Endothelial cell (in vitro differentiated cells): Measurements from ENCODE around the gene GCLM. TPM values are rescaled to one million over a fixed set of nuclear protein-coding genes. Genes with fewer than 3 reads are reported as not detected.
"Not testable (repeated sequence)": the region's sequence is repeated elsewhere in the genome, so short reads cannot be mapped to it uniquely, and the experiment has no call there.

Experiments
- DNase-seq: peaks from one replicate; pipeline ENCODE4 v3.0.0; 2021; ENCODE audit warnings: low spot score
- H3K27ac Mint-ChIP-seq: one replicate; pipeline ENCODE4 v1.8.0; 2021; ENCODE audit warnings: mixed read lengths, inconsistent platforms; ENCODE audit not compliant: unreplicated experiment
- H3K27me3 Mint-ChIP-seq: one replicate; pipeline ENCODE4 v1.8.0; 2021; ENCODE audit warnings: mild to moderate bottlenecking, moderate library complexity, mixed read lengths, inconsistent platforms; ENCODE audit not compliant: unreplicated experiment
- H3K36me3 Mint-ChIP-seq: one replicate; pipeline ENCODE4 v1.8.0; 2021; ENCODE audit warnings: mild to moderate bottlenecking, low read depth, mixed read lengths, inconsistent platforms; ENCODE audit not compliant: unreplicated experiment
- H3K4me1 Mint-ChIP-seq: one replicate; pipeline ENCODE4 v1.8.0; 2021; ENCODE audit warnings: mild to moderate bottlenecking, mixed read lengths, inconsistent platforms; ENCODE audit not compliant: unreplicated experiment
- H3K4me3 Mint-ChIP-seq: one replicate; pipeline ENCODE4 v1.8.0; 2021; ENCODE audit warnings: mild to moderate bottlenecking, mixed read lengths, inconsistent platforms; ENCODE audit not compliant: unreplicated experiment
- H3K9me3 Mint-ChIP-seq: one replicate; pipeline ENCODE4 v1.8.0; 2021; ENCODE audit warnings: mixed read lengths, inconsistent platforms; ENCODE audit not compliant: unreplicated experiment
- CTCF ChIP-seq: fragments of 200-600 bp; sonication (generic); IDR thresholded peaks from one replicate; pipeline ENCODE4 v1.5.0; 2021; ENCODE audit warnings: antibody characterized with exemption; ENCODE audit not compliant: unreplicated experiment
- total RNA-seq: library from RNA; stranded (reverse); fragmentation: NEBNext Ultra II Directional; extraction: Animal tissue kit (Norgen Biotek cat#: 25700); gene quantifications from one replicate; pipeline ENCODE4 v1.2.1, GENCODE V29; 2021; ENCODE audit not compliant: unreplicated experiment

Gene GCLM
- total RNA-seq, 1 donor from 2014 or later: 17.1 TPM

GRCh38 chr1:93938461-93939145, 29.4 kb upstream of the GCLM start:
- H3K27me3 Mint-ChIP-seq: no peaks in the 10 kb centered on the region
- no peak overlapping the region for H3K27ac Mint-ChIP-seq
- no peaks in the 10 kb centered on the region for H3K4me1 Mint-ChIP-seq
- no peak for TF ChIP-seq CTCF
- H3K9me3 Mint-ChIP-seq: no peaks in the 10 kb centered on the region
- no peak for DNase-seq
- H3K4me3 Mint-ChIP-seq: no peak overlapping the region
- H3K36me3 Mint-ChIP-seq: peaks cover 4% of the 10 kb centered on the region

- DNase-seq: no peak
- Mint-ChIP-seq H3K4me3 (no peak overlapping the region), H3K27me3 (peaks cover under 1% of the 10 kb centered on the region), H3K9me3 (no peaks in the 10 kb centered on the region), H3K36me3 (peaks cover 4% of the 10 kb centered on the region), H3K4me1 (no peaks in the 10 kb centered on the region), H3K27ac (no peak overlapping the region)
- no peak for TF ChIP-seq CTCF
Measured at GRCh38 chr1:93937997-93938396, 28.8 kb upstream of the GCLM start.

- H3K27ac Mint-ChIP-seq: no peak overlapping the region
- no peak for DNase-seq
- TF ChIP-seq CTCF: no peak
- no peaks in the 10 kb centered on the region for H3K9me3 Mint-ChIP-seq
- H3K27me3 Mint-ChIP-seq: no peaks in the 10 kb centered on the region
- H3K36me3 Mint-ChIP-seq: no peaks in the 10 kb centered on the region
- no peak overlapping the region for H3K4me3 Mint-ChIP-seq
- no peaks in the 10 kb centered on the region for H3K4me1 Mint-ChIP-seq
Measured at GRCh38 chr1:93925206-93925605, 16.0 kb upstream of the GCLM start.

GRCh38 chr1:93919780-93920179, 10.6 kb upstream of the GCLM start:
- no peak for TF ChIP-seq CTCF
- no peak overlapping the region for H3K27ac Mint-ChIP-seq
- H3K36me3 Mint-ChIP-seq: no peaks in the 10 kb centered on the region
- H3K4me1 Mint-ChIP-seq: no peaks in the 10 kb centered on the region
- no peaks in the 10 kb centered on the region for H3K27me3 Mint-ChIP-seq
- no peaks in the 10 kb centered on the region for H3K9me3 Mint-ChIP-seq
- no peak for DNase-seq
- no peak overlapping the region for H3K4me3 Mint-ChIP-seq

GRCh38 chr1:93917302-93917701, 8.1 kb upstream of the GCLM start:
- DNase-seq: no peak
- no peaks in the 10 kb centered on the region for H3K4me1 Mint-ChIP-seq
- no peak overlapping the region for H3K4me3 Mint-ChIP-seq
- peaks cover 1% of the 10 kb centered on the region for H3K9me3 Mint-ChIP-seq
- no peak overlapping the region for H3K27ac Mint-ChIP-seq
- H3K27me3 Mint-ChIP-seq: no peaks in the 10 kb centered on the region
- H3K36me3 Mint-ChIP-seq: no peaks in the 10 kb centered on the region
- TF ChIP-seq CTCF: no peak

DNA sequence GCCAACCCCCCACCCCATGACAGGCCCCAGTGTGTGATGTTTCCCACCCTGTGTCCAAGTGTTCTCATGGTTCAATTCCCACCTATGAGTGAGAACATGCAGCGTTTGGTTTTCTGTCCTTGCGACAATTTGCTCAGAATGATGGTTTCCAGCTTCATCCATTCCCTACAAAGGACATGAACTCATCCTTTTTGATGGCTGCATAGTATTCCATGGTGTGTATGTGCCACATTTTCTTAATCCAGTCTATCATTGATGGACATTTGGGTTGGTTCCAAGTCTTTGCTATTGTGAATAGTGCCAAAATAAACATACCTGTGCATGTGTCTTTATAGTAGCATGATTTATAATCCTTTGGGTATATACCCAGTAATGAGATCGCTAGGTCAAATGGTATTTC, 1.6 kb upstream of the GCLM start:
- H3K27ac Mint-ChIP-seq, H3K4me3 Mint-ChIP-seq, H3K36me3 Mint-ChIP-seq, DNase-seq, H3K27me3 Mint-ChIP-seq, H3K9me3 Mint-ChIP-seq: not testable (repeated sequence)
- H3K4me1 Mint-ChIP-seq: peaks cover 15% of the 10 kb centered on the region
